GM19468 (cell line): ENCODE results near the gene ZC2HC1C.

Experiments
- ATAC-seq: cut with Tn5 transposase; IDR thresholded peaks from one replicate; pipeline ENCODE4 v1.9.1; 2021; ENCODE audit warnings: mild to moderate bottlenecking, moderate library complexity, moderate number of reproducible peaks; ENCODE audit not compliant: unreplicated experiment; ENCODE audit errors: extremely low read depth

ZC2HC1C gene

GRCh38 chr14:75128596-75128990 is 59.2 kb downstream of the ZC2HC1C start:
- ATAC-seq = no peak
